GM18907 (cell line): ENCODE results near the gene CHDH.

Source experiments
- ATAC-seq: cut with Tn5 transposase; IDR thresholded peaks from one replicate; pipeline ENCODE4 v1.9.1; 2021; ENCODE audit warnings: mild to moderate bottlenecking, moderate library complexity; ENCODE audit not compliant: unreplicated experiment

Gene CHDH

DNA sequence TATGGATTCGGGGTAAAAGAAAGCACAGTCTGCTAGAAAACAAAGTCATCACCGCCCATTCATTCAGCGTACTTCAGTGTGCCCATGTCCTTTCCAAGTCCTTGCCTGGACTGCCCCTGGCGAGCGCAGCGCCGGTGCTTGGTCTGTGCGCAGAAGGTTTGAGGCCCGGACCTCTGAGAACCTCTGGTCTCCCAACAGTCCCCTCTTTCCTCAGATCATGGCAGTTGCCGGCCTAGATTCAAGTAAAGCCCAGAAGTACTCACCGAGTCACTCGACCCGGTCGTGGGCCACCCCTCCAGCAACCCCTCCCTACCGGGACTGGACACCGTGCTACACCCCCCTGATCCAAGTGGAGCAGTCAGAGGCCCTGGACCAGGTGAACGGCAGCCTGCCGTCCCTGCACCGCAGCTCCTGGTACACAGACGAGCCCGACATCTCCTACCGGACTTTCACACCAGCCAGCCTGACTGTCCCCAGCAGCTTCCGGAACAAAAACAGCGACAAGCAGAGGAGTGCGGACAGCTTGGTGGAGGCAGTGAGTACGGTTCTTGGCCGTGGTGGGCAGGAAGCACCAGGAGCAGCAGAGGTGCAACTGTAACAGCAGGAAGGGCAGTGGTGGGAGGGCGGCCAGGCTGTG is 36.3 kb downstream of the CHDH start:
- ATAC-seq: no peak

DNA sequence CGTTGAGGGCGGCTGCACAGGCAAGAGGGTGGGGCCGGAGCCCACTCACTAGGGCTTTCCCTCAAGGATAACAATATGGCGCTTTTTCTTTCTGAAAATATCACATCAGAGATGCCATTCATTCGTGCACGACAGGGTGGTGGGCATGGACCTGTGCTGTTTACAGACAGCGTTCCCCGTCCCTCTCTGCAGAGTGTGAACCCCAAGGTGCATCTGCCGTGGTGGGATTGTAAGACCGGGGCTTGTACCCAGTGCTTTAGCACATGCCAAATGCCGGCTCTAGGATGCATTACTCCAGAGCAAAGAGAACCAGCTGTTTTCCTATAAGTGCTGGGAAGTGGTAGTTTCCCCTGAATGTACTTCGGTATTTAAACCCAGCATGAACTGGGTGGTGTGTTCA is 37.0 kb downstream of the CHDH start:
- ATAC-seq: no peak

DNA sequence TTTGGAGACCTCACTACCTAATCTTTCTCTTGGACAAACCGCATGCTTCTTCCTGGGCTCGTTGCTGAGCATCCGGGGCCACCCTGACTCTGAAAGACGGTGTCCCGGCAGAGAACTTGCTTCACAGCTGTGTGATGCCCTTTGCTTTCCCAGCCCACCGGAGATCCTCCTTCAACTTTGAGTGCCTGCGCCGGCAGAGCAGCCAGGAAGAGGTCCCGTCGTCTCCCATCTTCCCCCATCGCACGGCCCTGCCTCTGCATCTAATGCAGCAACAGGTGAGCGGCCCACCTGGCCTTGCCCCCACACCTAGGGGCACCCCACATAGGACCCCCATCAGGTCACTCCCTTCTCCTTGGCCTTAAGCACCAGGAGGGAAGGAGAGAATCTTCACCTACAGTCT is 37.7 kb downstream of the CHDH start:
- ATAC-seq: no peak

DNA sequence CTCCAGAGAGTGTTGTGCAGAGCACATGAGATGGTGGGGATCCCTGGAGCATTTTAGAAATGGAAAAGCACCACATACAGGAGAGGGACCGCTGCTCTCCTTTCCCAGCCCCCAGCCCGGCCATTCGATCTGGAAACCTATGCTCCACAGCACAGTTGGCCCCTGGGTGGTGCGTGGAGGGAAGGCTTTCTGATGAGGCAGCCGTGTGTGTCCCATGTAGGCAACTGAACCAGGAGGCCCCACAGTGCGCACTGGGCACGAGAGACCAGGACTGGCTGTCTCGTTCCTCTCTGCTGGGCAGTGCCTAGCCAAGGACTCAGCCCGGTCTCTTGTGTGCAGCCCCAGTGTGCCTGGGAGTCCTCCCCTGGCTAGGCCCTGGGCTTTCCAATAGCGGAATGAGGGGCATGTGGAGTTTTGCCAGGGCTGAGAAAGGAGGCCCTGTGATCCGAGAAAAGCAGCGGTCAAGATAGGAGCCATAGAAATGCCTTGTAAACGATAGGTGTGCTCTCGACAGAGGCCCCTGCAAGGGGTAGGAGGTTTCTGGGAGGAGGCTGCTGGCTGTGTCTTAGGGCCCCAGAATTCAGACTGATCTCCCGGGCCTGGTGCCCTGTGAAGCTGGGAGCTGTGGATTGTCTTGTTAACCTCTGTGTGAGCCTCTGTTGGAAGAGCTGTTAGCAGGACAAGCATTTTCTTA is 39.0 kb downstream of the CHDH start:
- ATAC-seq: peak; percentile 17

DNA sequence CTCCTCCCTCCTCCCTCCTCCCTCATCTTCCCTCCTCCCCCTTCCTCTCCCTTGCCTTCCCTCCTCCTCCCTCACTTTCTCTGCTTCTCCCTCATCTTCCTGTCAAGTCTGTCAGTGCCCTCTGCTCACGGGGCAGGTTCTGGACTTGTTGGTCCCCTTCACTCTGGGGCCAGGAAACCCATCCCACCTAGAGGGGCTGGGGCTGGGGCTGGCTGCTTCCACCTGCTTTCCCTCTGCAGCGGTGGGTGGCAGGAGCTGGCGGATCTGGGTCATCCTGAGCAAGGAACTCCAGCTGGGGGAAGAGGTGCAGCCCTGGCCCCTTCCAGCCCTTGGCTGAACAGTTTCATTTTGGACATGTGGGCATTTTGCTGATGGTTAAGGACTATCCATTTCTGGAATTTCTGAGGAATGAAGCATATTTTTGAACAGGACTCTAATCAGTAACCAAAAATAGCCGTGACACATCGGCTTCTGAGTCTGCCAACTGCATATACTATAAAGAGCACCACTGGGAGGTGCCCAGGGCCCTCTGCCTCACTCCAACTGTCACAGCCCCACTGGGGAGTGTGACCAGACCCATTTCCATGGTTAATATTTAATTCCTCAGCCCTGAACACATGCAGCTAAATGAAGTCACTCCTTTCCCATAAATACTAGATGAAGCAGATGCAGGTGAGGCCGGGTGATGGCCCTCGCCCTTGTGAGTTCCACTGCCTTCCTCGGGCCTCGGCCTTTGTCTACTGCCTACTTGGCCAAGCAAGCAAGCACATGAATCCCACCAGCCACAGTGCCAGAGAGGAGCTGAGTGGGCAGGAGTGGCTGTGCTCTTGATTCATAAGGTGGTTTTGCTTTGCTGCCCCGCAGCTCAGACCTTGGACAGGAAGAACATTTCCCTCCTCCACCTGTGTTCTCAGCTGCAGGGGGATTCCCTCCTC is 39.8 kb downstream of the CHDH start:
- ATAC-seq: peak; percentile 66

DNA sequence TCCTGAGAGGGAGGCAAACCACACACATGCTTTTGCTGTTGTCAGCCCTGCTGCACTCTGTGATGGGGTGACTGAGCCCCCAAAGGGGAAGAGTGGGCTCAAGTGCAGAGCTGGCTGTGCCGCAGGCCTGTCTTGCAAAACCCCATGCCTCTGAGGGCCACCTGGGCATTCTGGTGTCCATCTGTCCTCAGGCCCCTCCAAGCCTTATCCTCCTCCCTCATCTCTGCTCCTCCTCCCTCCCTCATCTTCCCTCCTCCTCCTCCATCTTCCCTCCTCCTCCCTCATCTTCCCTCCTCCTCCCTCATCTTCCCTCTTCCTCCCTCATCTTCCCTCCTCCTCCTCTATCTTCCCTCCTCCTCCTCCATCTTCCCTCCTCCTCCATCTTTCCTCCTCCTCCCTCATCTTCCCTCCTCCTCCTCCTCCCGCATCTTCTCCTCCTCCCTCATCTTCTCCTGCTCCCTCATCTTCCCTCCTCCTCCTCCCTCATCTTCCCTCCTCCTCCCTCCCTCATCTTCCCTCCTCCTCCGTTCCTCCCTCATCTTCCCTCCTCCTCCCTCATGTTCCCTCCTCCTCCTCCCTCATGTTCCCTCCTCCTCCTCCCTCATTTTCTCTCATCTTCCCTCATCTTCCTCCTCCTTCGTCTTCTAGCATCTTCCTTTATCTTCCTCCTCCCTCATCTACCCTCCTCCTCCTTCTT is 40.6 kb downstream of the CHDH start:
- ATAC-seq: no peak

DNA sequence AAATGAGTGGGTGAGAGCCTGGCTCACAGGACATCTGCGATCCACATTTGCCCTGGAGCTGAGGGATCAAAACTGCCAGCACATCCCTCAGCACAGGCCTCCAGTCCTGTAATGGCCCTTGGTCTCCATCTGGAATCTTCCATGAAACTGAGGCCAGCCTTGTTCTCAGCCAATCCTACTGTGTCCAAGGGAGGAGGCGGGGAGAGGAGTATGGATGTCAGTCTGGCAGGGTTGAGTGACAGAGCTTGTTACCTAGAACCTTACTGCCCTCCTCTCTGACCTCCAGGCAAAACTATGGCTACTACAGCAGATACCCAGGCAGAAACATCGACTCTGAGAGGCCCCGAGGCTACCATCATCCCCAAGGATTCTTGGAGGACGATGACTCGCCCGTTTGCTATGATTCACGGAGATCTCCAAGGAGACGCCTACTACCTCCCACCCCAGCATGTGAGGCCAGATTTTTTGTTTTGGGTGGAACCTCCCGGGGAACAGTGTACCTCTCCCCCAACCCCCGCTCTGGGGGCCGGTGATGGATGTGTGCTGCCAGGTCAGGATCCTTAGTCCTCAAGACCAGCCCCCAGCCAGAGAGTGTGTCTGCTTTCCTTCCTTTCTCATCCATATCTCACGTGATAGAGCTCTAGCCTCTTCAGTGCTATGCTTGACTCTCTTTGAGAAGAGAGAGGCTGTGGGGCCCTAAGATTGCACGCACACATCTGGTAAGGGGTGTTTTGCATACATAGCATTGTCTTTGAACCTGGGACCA is 41.3 kb downstream of the CHDH start:
- peak; percentile 60 for ATAC-seq

DNA sequence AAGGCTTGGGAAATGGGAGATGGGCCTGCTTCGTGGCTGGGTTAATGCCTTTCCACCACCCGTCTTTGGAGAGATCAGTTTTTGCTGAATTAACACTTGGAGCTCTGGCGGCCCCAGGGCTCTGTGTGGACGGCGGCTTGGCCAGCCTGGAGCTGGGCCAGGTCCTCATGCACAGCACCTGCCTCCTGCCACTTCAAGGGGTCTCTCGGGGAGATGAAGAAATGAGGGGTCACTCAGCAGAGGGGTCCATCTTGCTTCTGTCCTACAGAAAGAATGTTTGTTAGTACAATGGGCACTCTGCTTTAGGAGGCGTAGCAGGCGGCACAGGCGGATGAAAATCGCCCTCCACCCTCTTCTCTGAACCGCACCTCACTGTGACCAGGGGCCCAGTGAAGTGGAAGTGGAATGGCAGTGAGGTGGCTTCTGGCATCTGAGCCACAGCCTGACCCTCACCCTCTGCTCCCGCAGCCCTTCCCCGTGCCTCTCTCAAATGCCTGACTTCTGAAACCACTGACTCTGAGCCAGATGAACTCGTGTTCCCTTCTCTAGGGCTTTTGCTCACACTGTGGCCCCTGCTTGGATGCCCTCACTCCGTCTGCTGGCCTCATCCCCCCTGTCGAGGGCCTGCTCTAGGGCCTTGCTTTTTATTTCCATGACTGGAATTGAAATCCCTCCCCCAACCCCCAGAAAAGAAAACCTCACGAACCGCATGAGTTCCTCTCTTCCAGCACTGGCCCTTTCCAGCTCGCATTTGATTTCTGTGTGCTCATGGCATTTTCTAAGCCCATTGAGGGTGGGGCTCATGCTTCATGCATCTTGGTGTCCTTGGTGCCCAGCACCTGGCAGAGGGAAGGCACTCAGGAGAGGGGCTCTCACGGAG is 42.2 kb downstream of the CHDH start:
- no peak for ATAC-seq

DNA sequence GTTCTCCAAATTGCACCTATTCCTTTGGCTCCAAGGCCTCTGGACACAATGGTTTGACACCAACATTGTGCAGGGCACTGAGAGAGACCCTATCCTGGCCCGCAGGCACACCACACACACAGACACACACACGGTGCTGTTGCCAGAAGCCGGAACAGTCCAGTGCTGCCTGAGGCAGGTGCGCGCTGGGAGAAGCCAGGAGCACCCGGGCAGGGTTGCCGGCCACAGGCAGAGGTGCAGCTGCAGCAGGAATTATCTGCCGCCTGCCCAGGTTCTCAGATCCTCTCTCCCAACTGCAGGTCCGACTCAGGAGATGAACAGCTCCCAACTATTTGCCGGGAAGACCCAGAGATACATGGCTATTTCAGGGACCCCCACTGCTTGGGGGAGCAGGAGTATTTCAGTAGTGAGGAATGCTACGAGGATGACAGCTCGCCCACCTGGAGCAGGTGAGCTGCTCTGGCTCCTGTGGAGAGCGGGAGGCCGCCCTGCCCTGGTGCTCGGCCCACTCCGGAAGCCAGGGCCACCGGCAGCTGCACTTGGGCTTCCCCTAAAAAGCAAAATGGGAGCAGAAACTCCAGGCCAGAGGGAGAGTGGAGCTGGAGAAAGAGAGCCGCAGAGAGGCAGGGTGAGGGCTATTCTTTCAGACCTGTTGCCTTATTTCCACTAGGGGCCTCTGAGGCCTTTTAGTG is 42.9 kb downstream of the CHDH start:
- no peak for ATAC-seq

DNA sequence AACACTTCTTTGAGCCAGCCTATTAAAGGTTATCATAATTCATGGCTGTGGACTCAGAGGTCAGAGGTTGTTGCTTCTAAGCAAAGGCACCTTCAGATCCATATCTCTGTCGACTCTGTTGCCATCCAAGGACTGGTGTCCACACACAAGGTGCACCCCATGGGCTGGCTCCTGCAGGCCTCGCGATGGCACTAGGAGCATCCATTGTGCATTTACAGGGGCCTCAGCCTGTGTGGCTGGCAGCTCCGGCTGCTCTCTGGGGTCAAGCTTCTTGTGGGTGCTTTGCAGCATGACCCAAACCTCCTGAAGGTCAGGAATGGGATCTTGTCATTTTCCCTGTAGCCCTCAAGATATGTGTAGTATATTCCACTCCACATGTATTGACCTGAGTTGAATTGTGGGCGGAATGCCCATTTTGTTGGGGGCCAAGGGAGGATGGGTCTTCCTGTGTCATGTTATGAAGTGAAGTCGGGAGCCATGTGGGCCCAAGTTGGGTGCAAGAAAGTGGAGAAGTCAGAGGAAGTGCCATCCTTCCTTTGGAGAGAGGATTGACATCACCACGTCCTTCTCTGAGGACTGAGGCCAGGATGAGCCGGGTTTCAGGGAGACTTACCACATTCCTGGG is 43.9 kb downstream of the CHDH start:
- no peak for ATAC-seq

DNA sequence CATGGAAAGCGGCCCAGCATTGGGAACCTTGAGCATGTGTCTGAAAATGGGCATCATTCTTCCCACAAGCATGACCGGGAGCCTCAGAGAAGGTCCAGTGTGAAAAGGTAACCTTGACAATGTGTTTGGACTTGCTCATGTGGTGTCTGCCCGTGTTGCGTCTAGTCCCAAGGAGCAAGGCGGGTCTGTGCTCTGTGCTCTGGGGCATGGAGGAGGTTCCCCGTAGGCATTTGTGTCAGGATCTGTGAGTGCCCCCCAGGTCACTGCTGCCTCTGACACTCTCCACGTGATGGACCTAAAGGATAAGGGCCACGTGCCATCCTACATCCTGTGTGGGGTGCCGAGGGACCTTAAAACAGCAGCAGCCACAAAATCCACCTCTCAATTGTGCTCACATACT is 44.9 kb downstream of the CHDH start:
- no peak for ATAC-seq

DNA sequence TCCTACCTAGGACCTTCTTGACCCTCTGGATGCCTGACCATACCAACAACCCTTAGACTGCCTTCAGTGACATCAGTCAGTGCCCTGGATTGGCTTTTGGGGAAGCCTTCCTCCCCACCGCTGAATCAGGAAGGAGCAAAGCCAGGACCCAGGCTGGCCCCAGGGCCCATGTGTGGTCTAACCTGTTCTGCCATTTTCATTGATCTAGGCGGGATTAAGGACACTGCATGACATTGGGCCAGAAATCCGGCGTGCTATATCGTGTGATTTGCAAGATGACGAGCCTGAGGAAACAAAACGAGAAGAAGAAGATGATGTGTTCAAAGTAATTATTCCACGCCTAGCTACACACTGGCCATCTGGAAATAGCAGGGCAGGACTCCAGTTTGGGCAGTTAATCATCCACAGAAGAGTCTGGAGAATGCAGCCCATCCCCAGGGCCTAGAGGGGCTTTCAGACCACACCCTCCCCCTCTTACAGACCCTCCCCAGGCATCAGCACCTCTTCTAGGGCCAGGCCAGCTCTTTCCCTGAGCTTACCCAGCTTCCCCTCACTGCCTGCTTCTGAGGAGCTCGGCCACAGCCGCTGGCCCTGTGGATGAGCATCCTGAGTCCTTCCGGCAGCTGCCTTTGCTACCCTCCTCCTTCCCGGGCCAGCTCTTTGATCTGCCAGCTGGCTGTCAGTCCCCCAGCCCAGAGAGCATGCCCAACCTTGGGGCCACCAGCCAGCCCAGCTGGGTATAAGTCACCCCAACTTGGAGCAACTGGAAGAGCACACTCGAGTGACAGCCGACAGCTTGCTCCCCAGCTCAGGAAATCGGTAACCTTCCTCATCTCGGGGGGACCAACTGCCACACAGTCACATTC is 45.9 kb downstream of the CHDH start:
- ATAC-seq: no peak

DNA sequence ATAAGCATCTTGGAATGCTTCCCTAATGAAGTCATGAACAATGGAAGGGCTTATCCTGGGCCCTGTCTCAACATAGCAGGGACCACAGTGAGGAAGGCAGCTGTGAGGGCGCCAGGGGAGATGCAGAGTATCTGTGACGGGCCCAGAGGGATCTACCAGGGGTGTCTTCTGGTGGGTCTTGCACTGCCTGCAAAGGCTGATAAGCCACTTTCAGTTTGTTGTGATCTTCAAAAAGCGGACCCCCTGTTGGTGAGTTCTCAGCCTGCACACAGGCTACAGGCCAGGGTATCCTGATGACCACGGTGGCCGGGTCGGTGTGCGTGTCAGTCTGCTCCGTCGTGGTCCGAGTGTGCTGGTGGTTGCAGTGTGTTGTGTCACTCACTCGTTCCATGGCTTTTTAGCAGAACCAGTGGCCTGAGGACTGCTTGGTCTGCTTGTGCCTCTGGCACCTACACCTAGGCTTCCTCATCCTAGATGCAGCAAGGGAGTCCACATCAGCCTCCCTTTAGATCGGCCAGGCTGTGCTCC is 46.8 kb downstream of the CHDH start:
- no peak for ATAC-seq

DNA sequence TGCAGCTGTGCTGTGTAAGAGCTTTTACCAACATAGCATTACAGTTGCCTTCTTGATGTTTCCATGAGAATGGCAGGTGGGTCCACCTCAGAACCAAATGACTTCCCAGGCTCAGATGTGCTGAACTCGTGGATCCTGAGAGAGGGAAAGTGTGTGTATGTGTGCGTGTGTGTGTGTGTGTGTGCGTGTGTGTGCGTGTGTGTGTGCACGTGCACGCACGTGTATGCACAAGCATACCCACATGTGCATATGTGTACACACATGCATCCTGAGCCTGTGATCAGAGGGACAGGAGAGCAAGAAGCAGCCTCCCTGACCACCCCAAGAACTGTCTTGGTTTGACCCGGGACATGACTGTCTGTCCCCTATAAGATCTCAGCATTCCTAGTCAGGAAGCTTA is 48.1 kb downstream of the CHDH start:
- no peak for ATAC-seq

DNA sequence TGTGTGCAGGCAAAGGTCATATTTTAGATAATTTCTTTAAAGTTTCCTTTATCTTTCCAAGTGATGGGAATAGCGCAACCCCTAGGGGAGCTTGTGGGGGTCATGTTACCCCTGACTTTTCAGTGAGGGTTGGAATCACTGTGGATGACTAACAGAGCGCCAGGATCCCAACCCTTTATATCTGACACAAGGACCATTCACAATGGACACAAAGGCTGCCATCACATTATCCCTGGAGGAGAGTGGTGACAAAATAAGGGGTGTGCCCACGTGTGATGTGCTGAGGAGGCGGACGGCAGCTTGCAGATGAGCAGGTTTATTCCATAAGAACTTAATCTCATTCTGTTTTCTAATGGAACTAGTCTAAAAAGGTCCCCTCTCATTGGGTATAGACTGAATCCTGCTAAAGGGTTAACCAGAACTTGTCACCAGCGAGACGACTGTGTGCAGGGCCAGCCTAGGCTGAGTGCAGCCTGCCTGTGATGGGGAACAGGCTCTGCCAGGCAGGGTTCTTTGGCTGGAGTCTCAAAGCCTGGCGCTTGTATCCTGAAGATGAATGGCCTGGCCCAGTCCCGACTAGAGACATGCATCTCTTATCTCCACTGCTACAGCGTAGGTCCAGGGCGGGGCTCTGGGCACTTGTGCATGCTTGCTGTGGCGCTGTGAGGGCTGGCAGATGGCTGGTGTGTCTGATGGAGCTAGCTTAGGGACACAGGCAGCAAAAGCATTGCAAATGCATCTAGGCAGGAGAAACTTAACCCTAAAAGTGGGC is 50.2 kb downstream of the CHDH start:
- ATAC-seq: no peak

DNA sequence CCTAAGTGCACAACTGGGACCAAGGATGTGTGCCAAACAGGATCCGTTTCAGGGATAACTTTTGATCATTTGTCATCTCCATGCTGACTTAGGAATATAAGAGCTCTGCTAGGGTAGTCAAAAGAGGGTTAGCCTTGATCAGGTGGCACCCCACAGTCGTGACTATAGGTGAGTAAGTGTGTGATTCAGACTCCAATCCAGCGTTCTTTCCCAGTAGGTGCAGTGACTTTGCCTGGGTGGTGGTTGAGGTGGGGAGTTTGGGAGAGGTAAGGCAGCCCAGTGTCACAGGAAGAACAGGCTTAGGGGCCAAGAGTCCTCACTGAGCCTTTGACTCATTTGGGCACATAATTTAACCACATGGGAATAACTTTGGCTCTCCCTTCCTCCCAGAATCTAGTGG is 51.0 kb downstream of the CHDH start:
- ATAC-seq: no peak

DNA sequence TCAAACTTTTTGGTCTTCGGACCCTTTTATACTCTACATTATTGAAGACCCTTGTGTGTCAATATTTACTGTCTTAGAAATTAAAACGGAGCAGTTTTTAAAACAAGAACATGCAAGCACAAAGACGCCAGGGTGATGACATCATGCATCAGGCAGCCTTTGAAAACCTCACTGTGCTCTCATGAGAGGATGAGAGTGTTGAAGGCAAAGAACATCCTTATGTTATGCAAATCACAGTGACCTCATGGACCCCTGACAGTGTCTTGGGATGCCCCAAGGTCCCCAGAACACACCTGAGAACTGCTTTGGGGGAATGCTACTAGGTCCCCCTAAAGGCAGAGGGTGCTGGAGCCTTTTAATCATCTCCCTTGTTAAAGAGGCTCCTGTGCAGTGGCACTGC is 51.6 kb downstream of the CHDH start:
- no peak for ATAC-seq
